ENCODE results near the gene ZNF778.

- TF ChIP-seq RFX5 (IDR thresholded peaks at IDR 0.05; ENCODE audit: low read length), result no peak
- TF ChIP-seq CTCF (IDR thresholded peaks at IDR 0.05), result no peak
- TF ChIP-seq, protein P1, sequence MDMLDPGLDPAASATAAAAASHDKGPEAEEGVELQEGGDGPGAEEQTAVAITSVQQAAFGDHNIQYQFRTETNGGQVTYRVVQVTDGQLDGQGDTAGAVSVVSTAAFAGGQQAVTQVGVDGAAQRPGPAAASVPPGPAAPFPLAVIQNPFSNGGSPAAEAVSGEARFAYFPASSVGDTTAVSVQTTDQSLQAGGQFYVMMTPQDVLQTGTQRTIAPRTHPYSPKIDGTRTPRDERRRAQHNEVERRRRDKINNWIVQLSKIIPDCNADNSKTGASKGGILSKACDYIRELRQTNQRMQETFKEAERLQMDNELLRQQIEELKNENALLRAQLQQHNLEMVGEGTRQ (IDR thresholded peaks at IDR 0.05; ENCODE audit: borderline replicate concordance, low read depth, low read length), result no peak
- TF ChIP-seq NRF1 (IDR thresholded peaks at IDR 0.05; ENCODE audit: low read depth, low read length), result no peak
- TF ChIP-seq RCOR1 (IDR thresholded peaks at IDR 0.05; ENCODE audit: low read length), result no peak
- TF ChIP-seq SIN3A (IDR thresholded peaks at IDR 0.05; ENCODE audit: borderline replicate concordance, low read depth, low read length), result no peak
- no peak for TF ChIP-seq EZH2phosphoT487 (IDR thresholded peaks at IDR 0.05; ENCODE audit: borderline replicate concordance, low read depth)
- TF ChIP-seq SMC3 (IDR thresholded peaks at IDR 0.05; ENCODE audit: low read depth, low read length), result no peak
- TF ChIP-seq MEF2A (IDR thresholded peaks at IDR 0.05; ENCODE audit: borderline replicate concordance, low read depth), result no peak
- TF ChIP-seq POLR2AphosphoS5 (IDR thresholded peaks at IDR 0.05; ENCODE audit: low read depth, low read length), result no peak
- no peak for TF ChIP-seq TAF1 (IDR thresholded peaks at IDR 0.05; ENCODE audit: borderline replicate concordance, low read depth, low read length)
- TF ChIP-seq GATA2 (CRISPR knock-in tag; IDR thresholded peaks at IDR 0.05), result no peak
- TF ChIP-seq RXRA (IDR thresholded peaks at IDR 0.05; ENCODE audit: borderline replicate concordance, low read depth), result no peak
Observed at GRCh38 chr16:89230255-89230654, 12.8 kb downstream of the ZNF778 start.
